ENCODE data around the gene CDC37.

CDC37 gene

GRCh38 chr19:10363789-10364281 lies 39.5 kb downstream of the CDC37 start:
- DNase-seq (ENCODE audit: low read depth, low spot score), result no peak
- H3K27ac ChIP-seq, result no peak overlapping the region

GRCh38 chr19:10362259-10362658 lies 41.1 kb downstream of the CDC37 start:
- H3K27ac ChIP-seq, result no peak overlapping the region
- no peak for DNase-seq (ENCODE audit: low read depth, low spot score)

GRCh38 chr19:10361569-10362011 lies 41.8 kb downstream of the CDC37 start:
- no peak for DNase-seq (ENCODE audit: low read depth, low spot score)
- no peak overlapping the region for H3K27ac ChIP-seq

- no peak overlapping the region for H3K27ac ChIP-seq
- no peak for DNase-seq (ENCODE audit: low read depth, low spot score)
Measured at GRCh38 chr19:10356431-10356830, 46.9 kb downstream of the CDC37 start.

GRCh38 chr19:10353793-10354391 lies 49.5 kb downstream of the CDC37 start:
- no peak for DNase-seq (ENCODE audit: low read depth, low spot score)
- no peak overlapping the region for H3K27ac ChIP-seq

- no peak for DNase-seq (ENCODE audit: low read depth, low spot score)
- H3K27ac ChIP-seq, result no peak overlapping the region
Measured at GRCh38 chr19:10352764-10353671, 50.3 kb downstream of the CDC37 start.

- DNase-seq (ENCODE audit: low read depth, low spot score), result no peak
- H3K27ac ChIP-seq, result no peak overlapping the region
Measured at GRCh38 chr19:10346509-10346908, 56.8 kb downstream of the CDC37 start.

- no peak overlapping the region for H3K27ac ChIP-seq
- DNase-seq (ENCODE audit: low read depth, low spot score), result no peak
Measured at GRCh38 chr19:10344780-10345179, 58.6 kb downstream of the CDC37 start.

- no peak overlapping the region for H3K27ac ChIP-seq
- DNase-seq (ENCODE audit: low read depth, low spot score), result no peak
Measured at GRCh38 chr19:10343495-10343894, 59.8 kb downstream of the CDC37 start.
